Naive B cell (primary cell): Measurements from ENCODE around the gene LAT. TPM values are rescaled to one million over a fixed set of nuclear protein-coding genes. Genes with fewer than 3 reads are reported as not detected.
A peak's percentile ranks its signal among the peaks of the same experiment; 100 is the strongest.
"Not testable (repeated sequence)": the region's sequence is repeated elsewhere in the genome, so short reads cannot be mapped to it uniquely, and the experiment has no call there.

Source experiments
- ATAC-seq, 2 donors: fragments of 150-1000 bp; cut with Tn5 transposase; 2 replicates each; pipeline ENCODE4 v1.10.0; 2021; ENCODE audit warnings: low read depth in 2 of 2, mild to moderate bottlenecking in 2 of 2, moderate library complexity in 2 of 2
- DNase-seq: peaks from one replicate; pipeline ENCODE4 v3.0.0; 2022
- H3K27ac Mint-ChIP-seq, 6 donors: one replicate each; pipeline ENCODE4 v1.8.0; 2020 to 2022; ENCODE audit warnings: mild to moderate bottlenecking in 6 of 6, mixed read lengths in 6 of 6, moderate library complexity in 5 of 6, inconsistent platforms in 2 of 6
- H3K27me3 Mint-ChIP-seq, 3 donors: one replicate each; pipeline ENCODE4 v1.8.0; 2021 to 2022; ENCODE audit warnings: mixed read lengths in 3 of 3, mild to moderate bottlenecking in 1 of 3
- H3K36me3 Mint-ChIP-seq, 2 donors: one replicate each; pipeline ENCODE4 v1.8.0; 2020 to 2022; ENCODE audit warnings: mixed read lengths in 2 of 2, inconsistent platforms in 1 of 2, mild to moderate bottlenecking in 1 of 2
- H3K4me1 Mint-ChIP-seq, 3 donors: one replicate each; pipeline ENCODE4 v1.8.0; 2020 to 2022; ENCODE audit warnings: mixed read lengths in 3 of 3, inconsistent platforms in 1 of 3, mild to moderate bottlenecking in 1 of 3, moderate library complexity in 1 of 3
- H3K4me3 Mint-ChIP-seq, 8 donors: one replicate each; pipeline ENCODE4 v1.8.0; 2020 to 2022; ENCODE audit warnings: mild to moderate bottlenecking in 8 of 8, mixed read lengths in 8 of 8, moderate library complexity in 8 of 8, inconsistent platforms in 2 of 8
- H3K9me3 Mint-ChIP-seq, 7 donors: one replicate each; pipeline ENCODE4 v1.8.0; 2020 to 2022; ENCODE audit warnings: mixed read lengths in 7 of 7, mild to moderate bottlenecking in 5 of 7, inconsistent platforms in 2 of 7, moderate library complexity in 1 of 7
- polyA plus RNA-seq, 6 donors: library from polyadenylated mRNA; unstranded; fragments of 300-500 nt; fragmentation: Illumina TruSeq; gene quantifications; one replicate each; pipeline ENCODE4 v1.2.3, GENCODE V29; 2021; ENCODE audit warnings: low read depth in 6 of 6

The LAT gene
- polyA plus RNA-seq, 6 donors from 2014 or later, result 0.29 to 3.7 (median 1.6) TPM

DNA sequence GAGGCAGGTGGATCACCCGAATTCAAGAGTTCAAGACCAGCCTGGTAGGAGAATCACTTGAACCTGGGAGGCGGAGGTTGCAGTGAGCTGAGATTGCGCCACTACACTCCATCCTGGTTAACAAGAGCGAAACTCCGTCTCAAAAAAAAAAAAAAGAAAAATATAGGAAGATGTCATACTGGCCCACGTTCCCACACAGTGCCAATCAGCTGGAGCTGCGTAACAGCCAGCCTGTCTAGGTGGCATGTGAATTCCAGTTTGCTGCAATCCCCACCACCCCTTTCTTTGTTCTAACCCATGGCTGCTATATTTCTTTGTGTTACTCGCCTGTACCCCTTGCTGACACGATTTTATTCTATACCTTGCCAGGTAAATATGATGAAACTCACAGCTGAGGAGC, 26.6 kb upstream of the LAT start:
- Mint-ChIP-seq H3K4me1 (peaks cover 3 to 11% (median 6%) of the 10 kb centered on the region in 3 donors), H3K36me3 (peaks cover 12 to 17% of the 10 kb centered on the region in 2 donors), H3K27ac (no peak overlapping the region), H3K9me3 (peaks cover 0 to 1% (median 0%) of the 10 kb centered on the region in 7 donors), H3K27me3 (no peaks in the 10 kb centered on the region), H3K4me3 (no peak overlapping the region)
- ATAC-seq (no peak), DNase-seq (no peak)

DNA sequence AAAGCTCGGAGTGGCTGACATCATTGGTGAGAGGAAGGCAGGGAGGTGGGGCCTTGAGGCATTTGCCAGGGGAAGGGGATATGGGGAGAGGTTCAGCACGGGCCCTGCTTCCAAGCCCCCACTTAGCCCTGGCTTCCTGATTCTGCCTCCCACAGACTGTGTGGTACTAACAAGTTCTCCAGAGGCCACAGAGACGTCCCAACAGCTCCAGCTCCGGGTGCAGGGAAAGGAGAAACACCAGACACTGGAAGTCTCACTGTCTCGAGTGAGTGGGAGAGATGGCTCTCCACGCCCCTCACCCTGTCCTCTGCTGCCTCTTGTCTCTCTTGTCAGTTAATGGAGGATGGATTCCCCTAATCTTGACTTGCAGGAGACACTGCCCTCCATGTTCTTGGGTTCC, 26.0 kb upstream of the LAT start:
- H3K4me1 Mint-ChIP-seq, result peaks cover 0 to 11% (median 6%) of the 10 kb centered on the region in 3 donors
- DNase-seq (no peak), ATAC-seq (no peak)
- H3K9me3 Mint-ChIP-seq, result peaks cover 0 to 1% (median 0%) of the 10 kb centered on the region in 7 donors
- no peaks in the 10 kb centered on the region for H3K27me3 Mint-ChIP-seq
- peak overlapping the region in 1 of 6 donors; percentile 38 for H3K27ac Mint-ChIP-seq
- H3K4me3 Mint-ChIP-seq, result no peak overlapping the region
- H3K36me3 Mint-ChIP-seq, result peaks cover 12 to 17% of the 10 kb centered on the region in 2 donors

DNA sequence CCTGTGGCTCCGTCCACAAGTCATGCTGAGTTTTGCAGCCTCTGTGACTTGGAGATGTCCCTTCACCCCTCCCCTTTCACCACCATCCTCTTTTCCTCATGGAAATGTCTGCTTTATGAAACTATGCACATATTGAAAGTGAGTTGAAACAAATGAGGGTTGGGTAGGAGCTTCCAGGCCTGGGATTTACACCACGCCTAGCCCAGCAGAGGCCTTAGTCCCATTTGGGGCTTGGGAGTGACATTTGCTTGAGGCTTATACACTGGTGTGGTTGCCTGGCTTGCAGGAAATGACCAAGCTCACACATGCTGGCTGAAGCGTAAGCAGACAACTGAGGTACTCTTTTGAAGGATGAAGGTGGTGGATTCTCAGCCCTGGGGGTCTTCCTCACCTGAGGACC, 20.8 kb upstream of the LAT start:
- ATAC-seq (no peak), DNase-seq (no peak)
- no peak overlapping the region for H3K4me3 Mint-ChIP-seq
- H3K27me3 Mint-ChIP-seq, result no peaks in the 10 kb centered on the region
- H3K36me3 Mint-ChIP-seq, result peaks cover 0 to 6% of the 10 kb centered on the region in 2 donors
- H3K27ac Mint-ChIP-seq, result no peak overlapping the region
- H3K9me3 Mint-ChIP-seq, result no peaks in the 10 kb centered on the region
- no peaks in the 10 kb centered on the region for H3K4me1 Mint-ChIP-seq

DNA sequence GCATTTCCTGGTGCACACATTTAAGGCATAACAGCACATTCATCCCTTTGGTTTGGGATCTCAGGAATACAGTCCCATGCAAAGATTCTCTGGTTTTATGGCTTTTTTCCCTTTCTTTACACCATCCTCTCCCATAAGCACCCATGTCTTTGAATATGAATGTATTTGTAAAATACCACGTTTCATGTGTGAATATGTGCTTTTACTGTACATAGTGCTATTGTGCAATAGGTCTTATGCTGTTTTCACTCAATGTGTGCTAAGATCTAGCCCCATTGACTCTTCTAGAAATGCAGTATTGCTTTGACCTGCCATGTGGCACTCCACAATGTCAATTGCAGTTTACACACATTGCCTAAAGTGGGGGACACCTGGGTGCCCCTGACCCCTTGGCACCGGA, 20.4 kb upstream of the LAT start:
- H3K27ac Mint-ChIP-seq, result no peak overlapping the region
- ATAC-seq (no peak), DNase-seq (no peak)
- no peaks in the 10 kb centered on the region for H3K27me3 Mint-ChIP-seq
- H3K36me3 Mint-ChIP-seq, result peaks cover 0 to 6% of the 10 kb centered on the region in 2 donors
- H3K9me3 Mint-ChIP-seq, result no peaks in the 10 kb centered on the region
- H3K4me1 Mint-ChIP-seq, result no peaks in the 10 kb centered on the region
- H3K4me3 Mint-ChIP-seq, result no peak overlapping the region

DNA sequence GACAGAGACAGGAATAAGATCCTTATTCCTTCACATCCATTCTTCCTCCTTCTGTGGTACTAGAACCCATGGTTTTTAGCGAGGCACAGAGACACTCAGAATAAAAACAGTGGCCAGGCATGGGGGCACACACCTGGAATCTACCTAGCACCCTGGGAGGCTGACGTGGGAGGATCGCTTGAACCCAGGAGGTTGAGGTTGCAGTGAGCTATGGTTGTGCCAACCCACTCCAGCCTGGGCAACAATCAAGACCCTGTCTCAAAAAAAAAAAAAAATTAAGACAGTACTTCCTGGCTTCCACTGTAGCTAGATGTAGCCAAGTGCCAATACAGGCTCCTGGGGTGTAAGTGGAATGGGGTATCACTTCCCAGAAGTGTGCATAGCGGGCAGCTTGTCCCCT, 17.7 kb upstream of the LAT start:
- no peaks in the 10 kb centered on the region for H3K27me3 Mint-ChIP-seq
- no peak for DNase-seq
- no peaks in the 10 kb centered on the region for H3K9me3 Mint-ChIP-seq
- no peaks in the 10 kb centered on the region for H3K4me1 Mint-ChIP-seq
- H3K4me3 Mint-ChIP-seq, result no peak overlapping the region
- no peak for ATAC-seq
- no peaks in the 10 kb centered on the region for H3K36me3 Mint-ChIP-seq
- peak overlapping the region in 1 of 6 donors; percentile 89 for H3K27ac Mint-ChIP-seq

DNA sequence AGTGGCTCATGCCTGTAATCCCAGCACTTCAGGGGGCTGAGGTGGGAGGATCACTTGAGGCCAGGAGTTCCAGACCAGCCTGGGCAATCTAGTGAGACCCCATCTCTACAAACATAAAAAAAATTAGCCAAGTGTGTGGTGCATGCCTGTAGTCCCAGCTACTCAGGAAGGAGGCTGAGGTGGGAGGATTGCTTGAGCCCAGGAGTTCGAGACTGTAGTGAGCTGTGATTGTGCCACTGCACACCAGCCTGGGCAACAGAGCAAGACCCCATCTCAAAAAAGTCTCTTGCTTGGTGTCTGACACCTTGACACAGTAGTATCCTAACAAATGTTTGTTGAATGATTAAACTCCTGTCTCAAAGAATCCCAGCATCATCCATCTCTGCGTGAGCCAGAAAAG, 15.2 kb upstream of the LAT start:
- not testable (repeated sequence) for ATAC-seq, DNase-seq, H3K36me3 Mint-ChIP-seq, H3K27me3 Mint-ChIP-seq, H3K4me3 Mint-ChIP-seq, H3K9me3 Mint-ChIP-seq
- peak overlapping the region in 1 of 6 donors; percentile 87 for H3K27ac Mint-ChIP-seq
- H3K4me1 Mint-ChIP-seq, result peaks cover 7 to 10% (median 9%) of the 10 kb centered on the region in 3 donors

DNA sequence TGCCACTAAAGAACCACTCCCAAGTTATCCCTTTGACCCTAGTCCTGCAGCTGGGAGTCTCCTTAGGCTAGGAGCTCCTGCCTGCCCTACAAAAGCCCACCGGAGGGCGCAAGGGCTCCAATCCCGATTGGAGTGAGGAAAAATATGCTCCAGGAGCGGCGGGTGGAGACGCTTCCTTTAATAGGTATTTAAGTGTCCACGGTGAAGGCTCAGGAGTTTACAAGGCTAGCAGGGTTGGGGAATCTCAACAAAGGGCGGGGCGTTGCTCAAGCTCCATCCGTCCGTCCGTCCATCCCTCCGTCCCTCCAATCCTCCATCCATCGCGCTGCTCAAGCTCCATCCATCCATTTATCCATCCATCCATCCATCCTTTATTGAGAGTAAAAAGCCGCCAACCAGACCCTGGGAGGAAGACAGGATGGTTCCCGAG, 10.8 kb upstream of the LAT start:
- H3K27me3 Mint-ChIP-seq, result no peaks in the 10 kb centered on the region
- peaks cover 4 to 8% of the 10 kb centered on the region in 2 donors for H3K36me3 Mint-ChIP-seq
- H3K4me1 Mint-ChIP-seq, result peaks cover 28 to 46% (median 38%) of the 10 kb centered on the region in 3 donors
- ATAC-seq (peak in 1 of 2 donors; percentile 5), DNase-seq (no peak)
- H3K27ac Mint-ChIP-seq, result peak overlapping the region; percentile 98 to 99 (median 99)
- H3K4me3 Mint-ChIP-seq, result peak overlapping the region; percentile 95 to 100 (median 98)
- no peaks in the 10 kb centered on the region for H3K9me3 Mint-ChIP-seq

DNA sequence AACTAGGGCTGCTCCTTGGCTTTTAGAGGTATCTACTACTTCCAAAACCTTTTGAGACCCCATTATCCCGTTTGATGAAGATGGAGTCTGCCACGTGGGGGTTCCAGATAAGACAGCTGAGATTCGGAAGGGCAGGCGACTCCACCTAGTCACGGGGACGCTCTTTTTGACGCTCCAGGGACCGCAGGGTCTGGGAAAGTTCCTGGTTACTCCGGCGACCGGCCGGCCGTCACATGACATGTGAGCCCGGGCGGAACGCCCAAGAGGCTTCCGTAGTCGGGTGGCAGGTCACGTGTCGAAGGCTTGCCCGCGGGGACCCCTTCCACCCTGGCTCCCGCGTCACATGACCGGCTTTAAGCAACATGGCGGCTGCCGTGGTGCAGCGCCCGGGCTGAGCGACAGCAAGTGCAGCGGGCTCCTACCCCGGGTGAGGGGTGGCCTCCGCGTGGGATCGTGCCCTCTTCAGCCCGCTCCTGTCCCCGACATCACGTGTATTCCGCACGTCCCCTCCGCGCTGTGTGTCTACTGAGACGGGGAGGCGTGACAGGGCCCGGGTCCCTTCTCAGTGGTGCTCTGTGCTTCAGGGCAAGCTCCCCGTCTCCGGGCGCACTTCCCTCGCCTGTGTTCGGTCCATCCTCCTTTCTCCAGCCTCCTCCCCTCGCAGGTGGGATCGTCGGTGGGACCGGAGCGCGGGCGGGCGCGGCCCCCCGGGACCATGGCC, 10.3 kb upstream of the LAT start, which contains the start of gene SPNS1:
Gene SPNS1 (plus strand): TSS at position 342 of the 721 bp plus-strand sequence. CDS start 374 bp downstream, at position 716.
- Mint-ChIP-seq H3K4me3 (peak within 1 kb of the TSS; percentile 95 to 100 (median 98)), H3K27ac (peak within 1 kb of the TSS; percentile 98 to 99 (median 99)), H3K4me1 (peaks cover 28 to 46% (median 38%) of the 10 kb centered on the region in 3 donors), H3K27me3 (no peaks in the 10 kb centered on the region), H3K9me3 (no peaks in the 10 kb centered on the region), H3K36me3 (peaks cover 4 to 8% of the 10 kb centered on the region in 2 donors)
- ATAC-seq (peak; percentile 94), DNase-seq (peak; percentile 93)

DNA sequence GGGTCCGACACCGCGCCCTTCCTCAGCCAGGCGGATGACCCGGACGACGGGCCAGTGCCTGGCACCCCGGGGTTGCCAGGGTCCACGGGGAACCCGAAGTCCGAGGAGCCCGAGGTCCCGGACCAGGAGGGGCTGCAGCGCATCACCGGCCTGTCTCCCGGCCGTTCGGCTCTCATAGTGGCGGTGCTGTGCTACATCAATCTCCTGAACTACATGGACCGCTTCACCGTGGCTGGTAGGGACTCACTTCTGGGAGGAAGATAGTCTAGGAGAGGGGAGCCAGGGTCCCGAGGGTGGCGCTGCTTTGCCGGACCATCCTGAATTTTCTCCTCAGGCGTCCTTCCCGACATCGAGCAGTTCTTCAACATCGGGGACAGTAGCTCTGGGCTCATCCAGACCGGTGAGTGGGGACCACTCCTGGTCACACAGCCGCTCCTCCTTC, 9.7 kb upstream of the LAT start:
- peaks cover 28 to 46% (median 38%) of the 10 kb centered on the region in 3 donors for H3K4me1 Mint-ChIP-seq
- peaks cover 4 to 8% of the 10 kb centered on the region in 2 donors for H3K36me3 Mint-ChIP-seq
- H3K27me3 Mint-ChIP-seq, result no peaks in the 10 kb centered on the region
- H3K9me3 Mint-ChIP-seq, result no peaks in the 10 kb centered on the region
- peak overlapping the region; percentile 95 to 100 (median 98) for H3K4me3 Mint-ChIP-seq
- ATAC-seq (no peak), DNase-seq (no peak)
- peak overlapping the region; percentile 77 to 99 (median 97) for H3K27ac Mint-ChIP-seq

DNA sequence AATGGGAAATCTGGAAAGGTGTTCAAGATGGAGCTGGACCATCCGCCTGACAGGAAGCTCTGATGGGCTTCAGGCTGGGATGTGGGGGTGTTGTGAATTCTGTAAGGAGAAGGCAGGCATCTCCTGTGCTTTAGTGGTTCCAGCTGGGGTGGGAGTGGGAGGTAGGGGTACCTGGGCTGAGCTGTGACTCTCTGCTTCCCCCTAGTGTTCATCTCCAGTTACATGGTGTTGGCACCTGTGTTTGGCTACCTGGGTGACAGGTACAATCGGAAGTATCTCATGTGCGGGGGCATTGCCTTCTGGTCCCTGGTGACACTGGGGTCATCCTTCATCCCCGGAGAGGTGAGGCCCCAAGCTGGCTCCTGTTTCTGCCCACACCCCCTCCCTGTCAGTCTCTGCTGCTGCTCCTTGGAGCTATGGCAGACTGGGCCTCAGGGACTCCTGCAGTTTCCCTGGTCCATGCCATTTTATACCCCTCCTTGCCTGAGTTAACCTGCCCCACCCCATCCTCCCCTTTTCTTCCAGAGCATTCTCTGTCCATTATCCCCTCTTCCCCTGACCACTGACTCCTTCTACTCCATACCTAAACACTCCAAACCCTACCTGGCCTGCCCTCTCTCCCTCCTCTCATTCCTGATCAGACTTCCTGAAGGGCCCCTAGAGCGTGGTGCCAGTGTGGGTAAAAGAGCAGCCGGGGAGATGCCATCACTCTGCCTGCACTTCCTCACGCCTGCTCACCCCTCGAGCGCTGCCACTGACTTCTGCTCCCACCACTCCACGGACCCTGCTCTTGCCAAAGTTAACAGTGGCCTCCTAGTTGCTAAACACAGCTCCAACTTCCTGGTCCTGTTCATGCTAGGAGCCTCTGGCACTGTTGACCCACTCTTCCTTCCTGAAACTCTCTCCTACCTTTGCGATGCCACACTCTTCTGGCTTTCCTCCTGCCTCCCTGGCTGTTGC, 6.9 kb upstream of the LAT start:
- H3K27ac Mint-ChIP-seq, result peak overlapping the region in 3 of 6 donors; percentile 21 to 80 (median 30)
- peak; percentile 36 for DNase-seq
- ATAC-seq, result no peak
- peaks cover 30 to 46% (median 38%) of the 10 kb centered on the region in 3 donors for H3K4me1 Mint-ChIP-seq
- H3K27me3 Mint-ChIP-seq, result no peaks in the 10 kb centered on the region
- H3K9me3 Mint-ChIP-seq, result peaks cover 0 to 4% (median 0%) of the 10 kb centered on the region in 7 donors
- peaks cover 4 to 21% of the 10 kb centered on the region in 2 donors for H3K36me3 Mint-ChIP-seq
- peak overlapping the region in 4 of 8 donors; percentile 25 to 79 (median 58) for H3K4me3 Mint-ChIP-seq

DNA sequence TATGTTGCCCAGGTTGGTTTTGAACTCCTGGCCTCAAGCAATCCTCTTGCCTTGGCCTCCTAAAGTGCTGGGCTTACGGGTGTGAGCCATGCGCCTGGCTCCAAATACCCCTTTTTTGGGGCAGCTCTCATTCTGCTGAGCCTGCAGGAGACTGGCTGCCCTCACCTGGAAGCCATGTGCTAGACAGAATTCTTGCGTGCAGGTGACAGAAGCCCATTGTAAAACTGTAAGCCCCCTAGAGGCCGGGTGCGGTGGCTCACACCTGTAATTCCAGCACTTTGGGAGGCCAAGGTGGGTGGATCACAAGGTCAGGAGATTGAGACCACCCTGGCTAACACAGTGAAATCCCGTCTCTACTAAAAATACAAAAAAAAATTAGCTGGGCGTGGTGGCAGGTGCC, 4.5 kb upstream of the LAT start:
- ATAC-seq, DNase-seq, H3K9me3 Mint-ChIP-seq, H3K4me3 Mint-ChIP-seq, H3K27me3 Mint-ChIP-seq: not testable (repeated sequence)
- H3K27ac Mint-ChIP-seq, result peak overlapping the region in 1 of 6 donors; percentile 89
- H3K4me1 Mint-ChIP-seq, result peaks cover 34 to 49% (median 40%) of the 10 kb centered on the region in 3 donors
- H3K36me3 Mint-ChIP-seq, result peaks cover 12 to 35% of the 10 kb centered on the region in 2 donors

DNA sequence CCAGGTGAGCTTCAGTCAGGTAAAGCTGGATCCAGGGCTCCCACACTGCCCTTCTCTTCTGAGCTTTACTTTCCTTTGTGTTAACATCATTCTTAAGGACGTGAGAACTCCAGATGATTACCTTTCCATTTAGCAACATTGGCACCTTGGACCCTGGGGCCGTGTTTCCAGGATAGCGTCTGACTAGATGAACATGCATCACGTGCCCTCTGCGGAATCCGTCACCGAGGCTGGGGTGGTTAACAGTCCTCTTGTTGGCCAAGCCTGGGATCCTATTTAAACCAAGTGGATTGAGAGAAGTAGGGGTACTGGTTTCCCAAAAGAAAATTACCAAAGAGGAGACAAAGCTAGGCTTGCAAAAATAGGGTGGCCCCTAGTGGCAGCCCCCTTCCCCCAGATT, 3.9 kb upstream of the LAT start:
- peaks cover 0 to 4% (median 0%) of the 10 kb centered on the region in 7 donors for H3K9me3 Mint-ChIP-seq
- H3K36me3 Mint-ChIP-seq, result peaks cover 12 to 35% of the 10 kb centered on the region in 2 donors
- DNase-seq (no peak), ATAC-seq (no peak)
- H3K4me3 Mint-ChIP-seq, result no peak overlapping the region
- H3K27me3 Mint-ChIP-seq, result peaks cover 0 to 12% (median 7%) of the 10 kb centered on the region in 3 donors
- H3K27ac Mint-ChIP-seq, result peak overlapping the region in 1 of 6 donors; percentile 57
- peaks cover 32 to 49% (median 39%) of the 10 kb centered on the region in 3 donors for H3K4me1 Mint-ChIP-seq

DNA sequence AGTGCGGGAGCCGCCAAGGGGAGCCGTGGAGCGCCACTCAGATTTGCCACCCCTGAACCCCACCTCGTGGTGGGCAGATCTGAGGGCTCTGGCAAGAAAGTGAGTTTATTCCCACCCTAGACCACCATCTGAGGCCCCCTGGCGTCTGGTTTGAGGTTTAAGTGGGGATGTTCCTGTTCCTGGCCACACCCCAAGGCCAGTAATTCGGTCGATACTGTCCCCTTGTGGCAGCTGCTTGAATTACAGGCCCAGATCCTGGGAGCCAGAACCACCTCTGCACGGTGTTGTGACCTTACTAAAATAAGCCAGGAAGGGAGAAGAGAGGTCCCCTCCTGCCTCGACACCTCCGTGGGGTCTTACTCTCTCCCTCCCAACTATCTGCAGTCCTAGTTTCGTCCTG, 3.3 kb upstream of the LAT start:
- peaks cover 12 to 35% of the 10 kb centered on the region in 2 donors for H3K36me3 Mint-ChIP-seq
- H3K27me3 Mint-ChIP-seq, result peaks cover 0 to 12% (median 7%) of the 10 kb centered on the region in 3 donors
- no peak overlapping the region for H3K27ac Mint-ChIP-seq
- no peak overlapping the region for H3K4me3 Mint-ChIP-seq
- no peak for DNase-seq
- no peak for ATAC-seq
- H3K4me1 Mint-ChIP-seq, result peaks cover 29 to 47% (median 39%) of the 10 kb centered on the region in 3 donors
- H3K9me3 Mint-ChIP-seq, result peaks cover 0 to 4% (median 0%) of the 10 kb centered on the region in 7 donors
